ENCODE data around the gene HOMER2. TPM values are rescaled to one million over a fixed set of nuclear protein-coding genes. Genes with fewer than 3 reads are reported as not detected.

The HOMER2 gene
- total and polyA plus RNA-seq, 2 experiments from 2014 or later: 10.8 to 23.9 TPM

- no peak for TF ChIP-seq ZNF462 (CRISPR knock-in tag; IDR thresholded peaks at IDR 0.05)
- no peak for TF ChIP-seq EZH2 (IDR thresholded peaks at IDR 0.05; ENCODE audit: low read depth, unreplicated experiment)
- TF ChIP-seq CREB1 (CRISPR knock-in tag; IDR thresholded peaks at IDR 0.05; ENCODE audit: low read depth): no peak
Measured at GRCh38 chr15:82890338-82890994, 62.1 kb downstream of the HOMER2 start (continued).

DNA sequence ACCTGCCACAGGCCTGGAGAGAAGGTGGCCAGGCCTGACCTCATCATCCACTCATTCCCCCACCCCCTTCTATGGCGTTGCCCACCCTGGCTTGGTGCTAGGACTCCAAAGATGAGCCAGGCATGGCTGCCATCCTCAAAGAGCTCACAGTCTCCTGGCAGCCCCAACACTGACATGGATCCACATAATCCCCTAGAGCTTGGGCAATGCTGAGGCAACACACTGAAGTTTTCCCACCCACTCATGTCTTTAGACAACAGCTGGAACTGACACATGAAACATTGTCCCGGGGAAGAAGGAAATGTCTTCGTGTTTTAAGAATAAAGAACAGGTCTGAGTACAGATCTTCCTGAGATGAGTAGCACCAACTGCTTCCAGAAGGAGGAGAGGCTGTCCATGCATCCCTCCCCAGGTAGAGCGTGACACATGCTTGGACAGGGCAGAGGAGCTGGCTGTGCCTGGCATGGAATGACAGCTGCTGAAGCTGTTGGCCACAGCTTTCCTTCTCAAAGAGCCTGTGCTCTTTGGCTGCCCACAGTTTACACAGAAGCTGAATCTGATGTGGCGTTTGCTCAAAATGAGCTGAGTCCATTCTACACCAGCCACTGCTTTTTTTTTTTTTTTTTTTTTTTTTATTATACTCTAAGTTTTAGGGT, 70.1 kb downstream of the HOMER2 start:
- Histone ChIP-seq H3K27ac (ENCODE audit: low read depth) (no peak overlapping the region), H3K4me3 (no peak overlapping the region), H3K79me2 (replicated peaks; ENCODE audit: insufficient read depth) (no peaks in the 10 kb centered on the region), H4K20me1 (replicated peaks; ENCODE audit: insufficient read depth) (no peaks in the 10 kb centered on the region), H2AFZ (no peak overlapping the region), H3K27me3 (ENCODE audit: insufficient read depth) (no peaks in the 10 kb centered on the region), H3F3A (replicated peaks; ENCODE audit: low read depth) (no peaks in the 10 kb centered on the region), H3K9me2 (ENCODE audit: insufficient read depth) (no peaks in the 10 kb centered on the region), H3K36me3 (ENCODE audit: insufficient read depth) (no peaks in the 10 kb centered on the region), H3K4me2 (no peak overlapping the region), H3K4me1 (ENCODE audit: insufficient read depth) (no peaks in the 10 kb centered on the region)
- Mint-ChIP-seq H3K4me1 (peaks cover 5% of the 10 kb centered on the region), H3K4me3 (no peak overlapping the region), H3K27ac (no peak overlapping the region), H3K36me3 (ENCODE audit: low read depth) (no peaks in the 10 kb centered on the region; the same call in 2 of the 3 replicates), H3K27me3 (ENCODE audit: insufficient read depth, low read depth, poor library complexity) (peaks cover 1% of the 10 kb centered on the region), H3K9me3 (no peaks in the 10 kb centered on the region)
- DNase-seq (ENCODE audit: low spot score) (no peak), ATAC-seq (no peak)
- TF ChIP-seq ZNF114 (CRISPR knock-in tag; IDR thresholded peaks at IDR 0.05) (no peak), CREB1 (CRISPR knock-in tag; IDR thresholded peaks at IDR 0.05; ENCODE audit: low read depth) (no peak), POLR2AphosphoS5 (IDR thresholded peaks at IDR 0.05; ENCODE audit: low read depth) (no peak), STAT1 (IDR thresholded peaks at IDR 0.05; ENCODE audit: unreplicated experiment) (no peak), NANOG (IDR thresholded peaks at IDR 0.05; ENCODE audit: borderline replicate concordance) (no peak), EZH2phosphoT487 (IDR thresholded peaks at IDR 0.05; ENCODE audit: unreplicated experiment) (no peak), JUNB (IDR thresholded peaks at IDR 0.05; ENCODE audit: unreplicated experiment) (no peak)
- TF ChIP-seq, protein P1, sequence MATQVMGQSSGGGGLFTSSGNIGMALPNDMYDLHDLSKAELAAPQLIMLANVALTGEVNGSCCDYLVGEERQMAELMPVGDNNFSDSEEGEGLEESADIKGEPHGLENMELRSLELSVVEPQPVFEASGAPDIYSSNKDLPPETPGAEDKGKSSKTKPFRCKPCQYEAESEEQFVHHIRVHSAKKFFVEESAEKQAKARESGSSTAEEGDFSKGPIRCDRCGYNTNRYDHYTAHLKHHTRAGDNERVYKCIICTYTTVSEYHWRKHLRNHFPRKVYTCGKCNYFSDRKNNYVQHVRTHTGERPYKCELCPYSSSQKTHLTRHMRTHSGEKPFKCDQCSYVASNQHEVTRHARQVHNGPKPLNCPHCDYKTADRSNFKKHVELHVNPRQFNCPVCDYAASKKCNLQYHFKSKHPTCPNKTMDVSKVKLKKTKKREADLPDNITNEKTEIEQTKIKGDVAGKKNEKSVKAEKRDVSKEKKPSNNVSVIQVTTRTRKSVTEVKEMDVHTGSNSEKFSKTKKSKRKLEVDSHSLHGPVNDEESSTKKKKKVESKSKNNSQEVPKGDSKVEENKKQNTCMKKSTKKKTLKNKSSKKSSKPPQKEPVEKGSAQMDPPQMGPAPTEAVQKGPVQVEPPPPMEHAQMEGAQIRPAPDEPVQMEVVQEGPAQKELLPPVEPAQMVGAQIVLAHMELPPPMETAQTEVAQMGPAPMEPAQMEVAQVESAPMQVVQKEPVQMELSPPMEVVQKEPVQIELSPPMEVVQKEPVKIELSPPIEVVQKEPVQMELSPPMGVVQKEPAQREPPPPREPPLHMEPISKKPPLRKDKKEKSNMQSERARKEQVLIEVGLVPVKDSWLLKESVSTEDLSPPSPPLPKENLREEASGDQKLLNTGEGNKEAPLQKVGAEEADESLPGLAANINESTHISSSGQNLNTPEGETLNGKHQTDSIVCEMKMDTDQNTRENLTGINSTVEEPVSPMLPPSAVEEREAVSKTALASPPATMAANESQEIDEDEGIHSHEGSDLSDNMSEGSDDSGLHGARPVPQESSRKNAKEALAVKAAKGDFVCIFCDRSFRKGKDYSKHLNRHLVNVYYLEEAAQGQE (IDR thresholded peaks at IDR 0.05; ENCODE audit: unreplicated experiment): no peak
- TF ChIP-seq, protein P2, sequence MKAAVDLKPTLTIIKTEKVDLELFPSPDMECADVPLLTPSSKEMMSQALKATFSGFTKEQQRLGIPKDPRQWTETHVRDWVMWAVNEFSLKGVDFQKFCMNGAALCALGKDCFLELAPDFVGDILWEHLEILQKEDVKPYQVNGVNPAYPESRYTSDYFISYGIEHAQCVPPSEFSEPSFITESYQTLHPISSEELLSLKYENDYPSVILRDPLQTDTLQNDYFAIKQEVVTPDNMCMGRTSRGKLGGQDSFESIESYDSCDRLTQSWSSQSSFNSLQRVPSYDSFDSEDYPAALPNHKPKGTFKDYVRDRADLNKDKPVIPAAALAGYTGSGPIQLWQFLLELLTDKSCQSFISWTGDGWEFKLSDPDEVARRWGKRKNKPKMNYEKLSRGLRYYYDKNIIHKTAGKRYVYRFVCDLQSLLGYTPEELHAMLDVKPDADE (IDR thresholded peaks at IDR 0.05): no peak
- TF ChIP-seq, protein P3, sequence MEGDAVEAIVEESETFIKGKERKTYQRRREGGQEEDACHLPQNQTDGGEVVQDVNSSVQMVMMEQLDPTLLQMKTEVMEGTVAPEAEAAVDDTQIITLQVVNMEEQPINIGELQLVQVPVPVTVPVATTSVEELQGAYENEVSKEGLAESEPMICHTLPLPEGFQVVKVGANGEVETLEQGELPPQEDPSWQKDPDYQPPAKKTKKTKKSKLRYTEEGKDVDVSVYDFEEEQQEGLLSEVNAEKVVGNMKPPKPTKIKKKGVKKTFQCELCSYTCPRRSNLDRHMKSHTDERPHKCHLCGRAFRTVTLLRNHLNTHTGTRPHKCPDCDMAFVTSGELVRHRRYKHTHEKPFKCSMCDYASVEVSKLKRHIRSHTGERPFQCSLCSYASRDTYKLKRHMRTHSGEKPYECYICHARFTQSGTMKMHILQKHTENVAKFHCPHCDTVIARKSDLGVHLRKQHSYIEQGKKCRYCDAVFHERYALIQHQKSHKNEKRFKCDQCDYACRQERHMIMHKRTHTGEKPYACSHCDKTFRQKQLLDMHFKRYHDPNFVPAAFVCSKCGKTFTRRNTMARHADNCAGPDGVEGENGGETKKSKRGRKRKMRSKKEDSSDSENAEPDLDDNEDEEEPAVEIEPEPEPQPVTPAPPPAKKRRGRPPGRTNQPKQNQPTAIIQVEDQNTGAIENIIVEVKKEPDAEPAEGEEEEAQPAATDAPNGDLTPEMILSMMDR (conservative IDR thresholded peaks at IDR 0.05; ENCODE audit: low read depth in 2 of 2): no peak

Data from GM23338 (cell line).